GM12872 (cell line): Measurements from ENCODE around the gene MYO1A.

Source experiments
- TF ChIP-seq, protein P1 (sequence below): IDR thresholded peaks from 3 replicates; pipeline ENCODE4 v1.5.1; 2011; ENCODE audit warnings: low read depth, mild to moderate bottlenecking, low read length, moderate library complexity; ENCODE audit not compliant: insufficient read depth

MYO1A gene

GRCh38 chr12:57027805-57028153 is 22.1 kb downstream of the MYO1A start:
- TF ChIP-seq, protein P1, sequence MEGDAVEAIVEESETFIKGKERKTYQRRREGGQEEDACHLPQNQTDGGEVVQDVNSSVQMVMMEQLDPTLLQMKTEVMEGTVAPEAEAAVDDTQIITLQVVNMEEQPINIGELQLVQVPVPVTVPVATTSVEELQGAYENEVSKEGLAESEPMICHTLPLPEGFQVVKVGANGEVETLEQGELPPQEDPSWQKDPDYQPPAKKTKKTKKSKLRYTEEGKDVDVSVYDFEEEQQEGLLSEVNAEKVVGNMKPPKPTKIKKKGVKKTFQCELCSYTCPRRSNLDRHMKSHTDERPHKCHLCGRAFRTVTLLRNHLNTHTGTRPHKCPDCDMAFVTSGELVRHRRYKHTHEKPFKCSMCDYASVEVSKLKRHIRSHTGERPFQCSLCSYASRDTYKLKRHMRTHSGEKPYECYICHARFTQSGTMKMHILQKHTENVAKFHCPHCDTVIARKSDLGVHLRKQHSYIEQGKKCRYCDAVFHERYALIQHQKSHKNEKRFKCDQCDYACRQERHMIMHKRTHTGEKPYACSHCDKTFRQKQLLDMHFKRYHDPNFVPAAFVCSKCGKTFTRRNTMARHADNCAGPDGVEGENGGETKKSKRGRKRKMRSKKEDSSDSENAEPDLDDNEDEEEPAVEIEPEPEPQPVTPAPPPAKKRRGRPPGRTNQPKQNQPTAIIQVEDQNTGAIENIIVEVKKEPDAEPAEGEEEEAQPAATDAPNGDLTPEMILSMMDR = no peak

- TF ChIP-seq, protein P1 = no peak
Observed at GRCh38 chr12:57027011-57027804, 22.7 kb downstream of the MYO1A start.

DNA sequence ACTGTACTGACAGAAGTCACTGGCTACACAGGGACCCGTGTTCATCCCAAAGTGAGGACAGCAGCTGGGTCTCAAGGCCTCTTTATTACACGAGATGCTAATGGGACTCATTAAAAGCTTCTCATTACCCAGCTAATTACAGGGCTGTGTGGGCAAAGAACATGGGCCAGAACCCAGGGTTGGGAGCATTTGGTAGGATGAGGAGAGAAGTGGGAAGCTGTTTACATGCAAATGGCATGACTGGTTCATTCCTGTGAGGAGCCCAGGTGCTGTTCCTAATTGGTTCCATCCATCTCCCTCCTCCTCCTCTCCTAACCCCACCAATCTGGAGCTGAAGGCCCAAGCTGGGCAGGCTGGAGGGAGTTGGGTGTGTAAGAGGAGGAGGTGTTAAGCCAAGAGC is 24.7 kb downstream of the MYO1A start:
- TF ChIP-seq, protein P1 = no peak

DNA sequence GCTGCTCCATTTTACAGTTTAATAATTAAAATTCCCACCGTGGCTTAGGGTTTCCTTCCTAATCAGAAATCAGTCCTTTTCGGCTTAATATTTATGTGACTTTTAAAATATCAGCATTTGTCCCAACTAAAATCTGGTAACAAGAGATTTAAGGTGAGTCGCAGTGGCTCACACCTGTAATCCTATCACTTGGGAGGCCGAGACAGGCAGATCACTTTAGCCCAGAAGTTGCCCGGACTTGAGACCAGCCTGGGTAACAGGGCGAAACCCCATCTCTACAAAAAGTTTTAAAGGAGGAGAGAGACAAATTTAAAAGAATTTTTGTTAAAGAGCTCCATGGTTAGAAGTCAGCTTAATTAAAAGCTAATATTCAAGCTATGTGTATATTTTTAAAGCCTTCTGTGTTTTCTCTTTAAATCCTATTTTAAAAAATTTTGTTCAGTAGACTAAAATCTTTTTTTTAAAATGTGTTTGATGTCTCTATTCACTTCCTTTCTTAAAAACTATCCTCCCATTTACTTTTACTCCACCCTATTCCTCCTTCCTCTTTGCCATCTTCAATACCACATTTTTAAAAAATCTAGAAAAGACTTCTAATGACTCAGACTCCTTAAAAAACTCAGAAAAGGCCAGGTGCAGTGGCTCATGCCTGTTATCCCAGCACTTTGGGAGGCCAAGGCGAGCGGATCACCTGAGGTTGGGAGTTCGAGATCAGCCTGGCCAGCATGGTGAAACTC is 29.8 kb downstream of the MYO1A start:
- TF ChIP-seq, protein P1 = no peak

DNA sequence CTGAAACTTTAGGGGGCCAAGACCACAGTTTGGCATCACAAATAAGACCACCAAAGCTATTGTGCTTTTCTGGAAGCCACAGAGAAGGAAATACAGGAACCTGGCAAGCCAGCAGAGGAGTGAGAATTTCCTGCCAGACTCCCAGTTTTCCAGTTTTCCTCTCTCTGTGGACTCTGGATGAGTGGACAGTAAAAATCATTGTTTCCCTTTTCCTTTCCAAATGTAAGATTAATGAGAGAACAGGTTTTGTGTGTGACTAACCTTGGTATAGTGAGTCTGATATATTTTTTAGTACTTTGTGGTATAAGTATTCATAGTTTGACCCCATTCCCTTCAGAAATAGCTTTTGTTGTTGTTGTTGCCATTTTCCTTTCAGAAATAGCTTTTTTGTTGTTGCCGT is 31.0 kb downstream of the MYO1A start:
- TF ChIP-seq, protein P1 = no peak

DNA sequence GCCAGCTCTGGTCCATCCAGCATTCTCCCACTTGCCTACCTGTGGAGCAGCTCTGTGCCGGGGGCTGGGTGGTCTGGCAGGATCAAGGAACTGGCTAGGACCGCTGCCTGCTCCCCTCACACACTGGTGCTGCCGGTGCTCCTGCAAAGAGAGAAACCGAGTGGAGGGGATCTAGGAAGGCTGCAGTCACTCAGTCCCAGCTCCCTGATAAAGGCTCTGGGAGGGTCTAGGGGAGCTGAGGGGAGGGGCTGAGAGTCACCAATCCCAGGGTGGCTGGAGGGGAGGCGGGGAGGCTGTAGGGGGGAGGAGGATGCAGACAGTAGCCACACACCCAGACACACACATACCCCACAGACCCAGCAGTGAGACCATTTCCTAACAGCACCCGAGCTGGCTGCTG is 33.6 kb downstream of the MYO1A start, which contains the start of gene TAC3:
Gene TAC3 (minus strand): TSS at position 182 of the 400 bp plus-strand sequence. CDS start 732 bp downstream, outside the sequence.
- TF ChIP-seq, protein P1 = no peak

- TF ChIP-seq, protein P1 = no peak
Observed at GRCh38 chr12:57012600-57013465, 37.1 kb downstream of the MYO1A start.
